Large intestine (tissue), 3 donors: ENCODE measurements around the gene DCLK1. TPM values are rescaled to one million over a fixed set of nuclear protein-coding genes. Genes with fewer than 3 reads are reported as not detected.

Source experiments
- DNase-seq, 2 donors: peaks; one replicate each; pipeline versions ENCODE4 v3.0.0 to v3.0.0-alpha.2; 2013
- H3K27ac ChIP-seq: one replicate; pipeline ENCODE4 v1.5.1; 2013; ENCODE audit warnings: low read length
- H3K27me3 ChIP-seq: 2 replicates; pipeline ENCODE4 v1.6.1; 2013; ENCODE audit warnings: low read length; ENCODE audit not compliant: control insufficient read depth, insufficient read depth
- H3K36me3 ChIP-seq: 2 replicates; pipeline ENCODE4 v1.6.1; 2013; ENCODE audit warnings: low read length; ENCODE audit not compliant: control insufficient read depth, insufficient read depth
- H3K4me1 ChIP-seq: one replicate; pipeline ENCODE4 v1.6.1; 2013; ENCODE audit warnings: low read length; ENCODE audit not compliant: control insufficient read depth, insufficient read depth
- H3K4me3 ChIP-seq: one replicate; pipeline ENCODE4 v1.5.1; 2013; ENCODE audit warnings: low read length
- H3K9me3 ChIP-seq: one replicate; pipeline ENCODE4 v1.6.1; 2013; ENCODE audit warnings: mild to moderate bottlenecking, low read depth, low read length, moderate library complexity; ENCODE audit not compliant: control insufficient read depth
- WGBS: methylation state at CpG from one replicate; pipeline ENCODE4 v1.1.5; 2013; ENCODE audit warnings: low lambda C conversion rate; ENCODE audit not compliant: insufficient coverage; 5-methylcytosine and 5-hydroxymethylcytosine counted together
- polyA plus RNA-seq: library from polyadenylated mRNA; unstranded; fragments of 120-200 nt; gene quantifications from one replicate; pipeline ENCODE4 v1.2.1, GENCODE V29; 2013

Gene DCLK1
- polyA plus RNA-seq, 1 donor, result 12.2 TPM

GRCh38 chr13:35782793-35783192, 348.4 kb downstream of the DCLK1 start:
- Histone ChIP-seq H3K36me3 (no peaks in the 10 kb centered on the region), H3K27ac (no peak overlapping the region), H3K27me3 (no peaks in the 10 kb centered on the region), H3K4me1 (no peaks in the 10 kb centered on the region), H3K9me3 (no peaks in the 10 kb centered on the region), H3K4me3 (no peak overlapping the region)
- WGBS, result 100% methylated on average over 1 of the region's 2 CpGs
- DNase-seq, result no peak

- no peaks in the 10 kb centered on the region for H3K27me3 ChIP-seq
- DNase-seq, result no peak
- H3K36me3 ChIP-seq, result no peaks in the 10 kb centered on the region
- WGBS, result no CpG with 5 or more reads among the region's 7 CpGs
- H3K4me3 ChIP-seq, result no peak overlapping the region
- no peaks in the 10 kb centered on the region for H3K4me1 ChIP-seq
- no peaks in the 10 kb centered on the region for H3K9me3 ChIP-seq
- H3K27ac ChIP-seq, result no peak overlapping the region
Measured at GRCh38 chr13:35781036-35782000, 349.9 kb downstream of the DCLK1 start.

- no peak overlapping the region for H3K27ac ChIP-seq
Measured at GRCh38 chr13:35780613-35781012, 350.6 kb downstream of the DCLK1 start.

GRCh38 chr13:35771898-35772297, 359.3 kb downstream of the DCLK1 start:
- Histone ChIP-seq H3K9me3 (no peaks in the 10 kb centered on the region), H3K36me3 (no peaks in the 10 kb centered on the region), H3K27me3 (no peaks in the 10 kb centered on the region), H3K4me3 (no peak overlapping the region), H3K4me1 (no peaks in the 10 kb centered on the region), H3K27ac (no peak overlapping the region)
- WGBS, result no CpG with 5 or more reads among the region's 5 CpGs
- no peak for DNase-seq

More at GRCh38 chr13:35780613-35781012, 350.6 kb downstream of the DCLK1 start:
- no peak for DNase-seq
- no peaks in the 10 kb centered on the region for H3K9me3 ChIP-seq
- H3K4me3 ChIP-seq, result no peak overlapping the region
- H3K27me3 ChIP-seq, result no peaks in the 10 kb centered on the region
- no peaks in the 10 kb centered on the region for H3K36me3 ChIP-seq
- WGBS, result 80% methylated on average over 1 of the region's 4 CpGs
- H3K4me1 ChIP-seq, result no peaks in the 10 kb centered on the region

- H3K27me3 ChIP-seq, result no peaks in the 10 kb centered on the region
- no peak overlapping the region for H3K4me3 ChIP-seq
- no peak overlapping the region for H3K27ac ChIP-seq
- no peak for DNase-seq
- H3K36me3 ChIP-seq, result no peaks in the 10 kb centered on the region
- WGBS, result no CpG with 5 or more reads among the region's 3 CpGs
- no peaks in the 10 kb centered on the region for H3K9me3 ChIP-seq
- H3K4me1 ChIP-seq, result no peaks in the 10 kb centered on the region
Measured at GRCh38 chr13:35770756-35771297, 360.4 kb downstream of the DCLK1 start.

GRCh38 chr13:35769812-35770211, 361.4 kb downstream of the DCLK1 start:
- no peaks in the 10 kb centered on the region for H3K36me3 ChIP-seq
- H3K4me1 ChIP-seq, result no peaks in the 10 kb centered on the region
- no peaks in the 10 kb centered on the region for H3K27me3 ChIP-seq
- DNase-seq, result no peak
- H3K27ac ChIP-seq, result no peak overlapping the region
- WGBS, result no CpG with 5 or more reads among the region's 3 CpGs
- H3K9me3 ChIP-seq, result no peaks in the 10 kb centered on the region
- H3K4me3 ChIP-seq, result no peak overlapping the region

GRCh38 chr13:35768551-35768950, 362.6 kb downstream of the DCLK1 start:
- Histone ChIP-seq H3K9me3 (peaks cover under 1% of the 10 kb centered on the region), H3K4me3 (no peak overlapping the region), H3K27me3 (no peaks in the 10 kb centered on the region), H3K4me1 (no peaks in the 10 kb centered on the region), H3K36me3 (no peaks in the 10 kb centered on the region), H3K27ac (no peak overlapping the region)
- DNase-seq, result no peak
- WGBS, result 100% methylated on average over 1 of the region's 4 CpGs

GRCh38 chr13:35768073-35768472, 363.1 kb downstream of the DCLK1 start:
- H3K36me3 ChIP-seq, result no peaks in the 10 kb centered on the region
- DNase-seq, result no peak
- no peaks in the 10 kb centered on the region for H3K27me3 ChIP-seq
- H3K9me3 ChIP-seq, result peaks cover 6% of the 10 kb centered on the region
- H3K27ac ChIP-seq, result no peak overlapping the region
- WGBS, result no CpG with 5 or more reads among the region's 4 CpGs
- no peak overlapping the region for H3K4me3 ChIP-seq
- no peaks in the 10 kb centered on the region for H3K4me1 ChIP-seq

- Histone ChIP-seq H3K36me3 (no peaks in the 10 kb centered on the region), H3K4me1 (no peaks in the 10 kb centered on the region), H3K27ac (no peak overlapping the region), H3K4me3 (no peak overlapping the region), H3K27me3 (no peaks in the 10 kb centered on the region), H3K9me3 (peaks cover 12% of the 10 kb centered on the region)
- 100% methylated on average over 4 of the region's 6 CpGs for WGBS
- no peak for DNase-seq
Measured at GRCh38 chr13:35767256-35767976, 363.8 kb downstream of the DCLK1 start.

- H3K9me3 ChIP-seq, result peaks cover 20% of the 10 kb centered on the region
- no peak overlapping the region for H3K4me3 ChIP-seq
- no peaks in the 10 kb centered on the region for H3K4me1 ChIP-seq
- H3K27ac ChIP-seq, result no peak overlapping the region
- no peak for DNase-seq
- H3K27me3 ChIP-seq, result no peaks in the 10 kb centered on the region
- WGBS, result 95% methylated on average over 2 of the region's 2 CpGs
- no peaks in the 10 kb centered on the region for H3K36me3 ChIP-seq
Measured at GRCh38 chr13:35766663-35767062, 364.5 kb downstream of the DCLK1 start.
